AG09309 (cell line): Measurements from ENCODE around the gene JMJD8.

ENCODE experiments used
- DNase-seq: peaks from one replicate; pipeline ENCODE4 v3.0.0-alpha.2; 2010; ENCODE audit warnings: low read depth
- H3K4me3 ChIP-seq: 2 replicates; pipeline ENCODE4 v1.5.1; 2011; ENCODE audit warnings: mild to moderate bottlenecking, low read depth, low read length, moderate library complexity; ENCODE audit not compliant: control insufficient read depth
- CTCF ChIP-seq: IDR thresholded peaks from 2 replicates; pipeline ENCODE4 v1.5.1; 2011; ENCODE audit warnings: mild to moderate bottlenecking, low read depth, low read length, inconsistent platforms; ENCODE audit not compliant: insufficient read depth, control insufficient read depth; ENCODE audit errors: missing control alignments

JMJD8 gene

GRCh38 chr16:729768-730665, 45.9 kb upstream of the JMJD8 start:
- TF ChIP-seq CTCF, result no peak
- H3K4me3 ChIP-seq, result no peak overlapping the region
- DNase-seq, result no peak

- no peak for DNase-seq
- H3K4me3 ChIP-seq, result no peak overlapping the region
Measured at GRCh38 chr16:728890-729744, 45.0 kb upstream of the JMJD8 start.

GRCh38 chr16:728131-728889, 44.2 kb upstream of the JMJD8 start:
- no peak for TF ChIP-seq CTCF
- DNase-seq, result no peak
- peak overlapping the region; percentile 57 for H3K4me3 ChIP-seq

More at GRCh38 chr16:728890-729744, 45.0 kb upstream of the JMJD8 start:
- TF ChIP-seq CTCF, result no peak

GRCh38 chr16:727291-727977, 43.3 kb upstream of the JMJD8 start:
- TF ChIP-seq CTCF, result no peak
- H3K4me3 ChIP-seq, result peak overlapping the region; percentile 57
- no peak for DNase-seq

- no peak for DNase-seq
- TF ChIP-seq CTCF, result no peak
- H3K4me3 ChIP-seq, result peak within 1 kb of the TSS; percentile 57
Measured at GRCh38 chr16:726438-727290, 42.5 kb upstream of the JMJD8 start, which contains the start of the genes CCDC78 and HAGHL. CCDC78 (minus strand) TSS chr16:726443; CDS start chr16:726367, 76 bp downstream. HAGHL (plus strand) TSS chr16:727106; CDS start chr16:727510, 404 bp downstream.

- H3K4me3 ChIP-seq, result no peak overlapping the region
- no peak for TF ChIP-seq CTCF
- DNase-seq, result no peak
Measured at GRCh38 chr16:726188-726437, 42.0 kb upstream of the JMJD8 start.
